Measurements from ENCODE around the gene CCL3. TPM values are rescaled to one million over a fixed set of nuclear protein-coding genes. Genes with fewer than 3 reads are reported as not detected.

The CCL3 gene
- total RNA-seq, 1 experiment from 2014 or later, result 0.72 TPM

- Mint-ChIP-seq H3K4me3 (no peak overlapping the region), H3K27ac (no peak overlapping the region), H3K4me1 (peaks cover 5% of the 10 kb centered on the region), H3K27me3 (ENCODE audit: low read depth) (no peaks in the 10 kb centered on the region), H3K9me3 (peaks cover 14% of the 10 kb centered on the region), H3K36me3 (no peaks in the 10 kb centered on the region)
- ATAC-seq (peak; percentile 92), DNase-seq (ENCODE audit: low spot score) (peak; percentile 83)
- CTCF ChIA-PET, result interaction anchor here (0.6 to 7.0 kb wide), 65 partner anchors 9 to 410 kb away, joined by 3 to 159 read pairs (median 4); partner anchors contain the start of genes CCL14, CCL15, CCL16 and CCL18
- TF ChIP-seq ATF1 (CRISPR knock-in tag; IDR thresholded peaks at IDR 0.05) (no peak), ZNF532 (CRISPR knock-in tag; IDR thresholded peaks at IDR 0.05; ENCODE audit: borderline replicate concordance) (no peak), ARID4B (CRISPR knock-in tag; IDR thresholded peaks at IDR 0.05; ENCODE audit: borderline replicate concordance) (no peak), PRRX2 (CRISPR knock-in tag; IDR thresholded peaks at IDR 0.05) (no peak), PREB (CRISPR knock-in tag; IDR thresholded peaks at IDR 0.05; ENCODE audit: borderline replicate concordance) (no peak), ETV6 (CRISPR knock-in tag; IDR thresholded peaks at IDR 0.05) (no peak), CREM (CRISPR knock-in tag; IDR thresholded peaks at IDR 0.05) (no peak), ZNF416 (CRISPR knock-in tag; IDR thresholded peaks at IDR 0.05) (peak; percentile 83; the same call in 1 of the 2 replicates)
- TF ChIP-seq, protein P1, sequence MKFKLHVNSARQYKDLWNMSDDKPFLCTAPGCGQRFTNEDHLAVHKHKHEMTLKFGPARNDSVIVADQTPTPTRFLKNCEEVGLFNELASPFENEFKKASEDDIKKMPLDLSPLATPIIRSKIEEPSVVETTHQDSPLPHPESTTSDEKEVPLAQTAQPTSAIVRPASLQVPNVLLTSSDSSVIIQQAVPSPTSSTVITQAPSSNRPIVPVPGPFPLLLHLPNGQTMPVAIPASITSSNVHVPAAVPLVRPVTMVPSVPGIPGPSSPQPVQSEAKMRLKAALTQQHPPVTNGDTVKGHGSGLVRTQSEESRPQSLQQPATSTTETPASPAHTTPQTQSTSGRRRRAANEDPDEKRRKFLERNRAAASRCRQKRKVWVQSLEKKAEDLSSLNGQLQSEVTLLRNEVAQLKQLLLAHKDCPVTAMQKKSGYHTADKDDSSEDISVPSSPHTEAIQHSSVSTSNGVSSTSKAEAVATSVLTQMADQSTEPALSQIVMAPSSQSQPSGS (CRISPR knock-in tag; IDR thresholded peaks at IDR 0.05; ENCODE audit: borderline replicate concordance, low read depth), result no peak
- TF ChIP-seq, protein P2, sequence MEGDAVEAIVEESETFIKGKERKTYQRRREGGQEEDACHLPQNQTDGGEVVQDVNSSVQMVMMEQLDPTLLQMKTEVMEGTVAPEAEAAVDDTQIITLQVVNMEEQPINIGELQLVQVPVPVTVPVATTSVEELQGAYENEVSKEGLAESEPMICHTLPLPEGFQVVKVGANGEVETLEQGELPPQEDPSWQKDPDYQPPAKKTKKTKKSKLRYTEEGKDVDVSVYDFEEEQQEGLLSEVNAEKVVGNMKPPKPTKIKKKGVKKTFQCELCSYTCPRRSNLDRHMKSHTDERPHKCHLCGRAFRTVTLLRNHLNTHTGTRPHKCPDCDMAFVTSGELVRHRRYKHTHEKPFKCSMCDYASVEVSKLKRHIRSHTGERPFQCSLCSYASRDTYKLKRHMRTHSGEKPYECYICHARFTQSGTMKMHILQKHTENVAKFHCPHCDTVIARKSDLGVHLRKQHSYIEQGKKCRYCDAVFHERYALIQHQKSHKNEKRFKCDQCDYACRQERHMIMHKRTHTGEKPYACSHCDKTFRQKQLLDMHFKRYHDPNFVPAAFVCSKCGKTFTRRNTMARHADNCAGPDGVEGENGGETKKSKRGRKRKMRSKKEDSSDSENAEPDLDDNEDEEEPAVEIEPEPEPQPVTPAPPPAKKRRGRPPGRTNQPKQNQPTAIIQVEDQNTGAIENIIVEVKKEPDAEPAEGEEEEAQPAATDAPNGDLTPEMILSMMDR (IDR thresholded peaks at IDR 0.05), result peak; percentile 63
- POLR2A ChIA-PET, result interaction anchor here (0.6 to 0.7 kb wide), 2 partner anchors 14 to 28 kb away, joined by 3 read pairs; no protein-coding TSS in a partner anchor
Observed at GRCh38 chr17:36072431-36073121, 17.4 kb downstream of the CCL3 start.
